Stimulated activated naive CD8-positive, alpha-beta T cell treated with anti-CD3 and anti-CD28 coated beads, Interleukin-15, Interleukin-2, amounts not matched to agents 100 ng/mL and 50 ng/mL, for 24 hours (primary cell): ENCODE results near the gene SFTPB.
"Not testable (repeated sequence)": the region's sequence is repeated elsewhere in the genome, so short reads cannot be mapped to it uniquely, and the experiment has no call there.

Experiments
- H3K27ac Mint-ChIP-seq: one replicate; pipeline ENCODE4 v1.8.0; 2021; ENCODE audit warnings: mild to moderate bottlenecking, mixed read lengths
- H3K27me3 Mint-ChIP-seq: one replicate; pipeline ENCODE4 v1.8.0; 2021; ENCODE audit warnings: mixed read lengths
- H3K36me3 Mint-ChIP-seq: one replicate; pipeline ENCODE4 v1.8.0; 2021; ENCODE audit warnings: low read depth, mixed read lengths
- H3K4me1 Mint-ChIP-seq: one replicate; pipeline ENCODE4 v1.8.0; 2021; ENCODE audit warnings: low read depth, mixed read lengths
- H3K4me3 Mint-ChIP-seq: one replicate; pipeline ENCODE4 v1.8.0; 2021; ENCODE audit warnings: mild to moderate bottlenecking, mixed read lengths
- H3K9me3 Mint-ChIP-seq: one replicate; pipeline ENCODE4 v1.8.0; 2021; ENCODE audit warnings: mixed read lengths

Gene SFTPB

DNA sequence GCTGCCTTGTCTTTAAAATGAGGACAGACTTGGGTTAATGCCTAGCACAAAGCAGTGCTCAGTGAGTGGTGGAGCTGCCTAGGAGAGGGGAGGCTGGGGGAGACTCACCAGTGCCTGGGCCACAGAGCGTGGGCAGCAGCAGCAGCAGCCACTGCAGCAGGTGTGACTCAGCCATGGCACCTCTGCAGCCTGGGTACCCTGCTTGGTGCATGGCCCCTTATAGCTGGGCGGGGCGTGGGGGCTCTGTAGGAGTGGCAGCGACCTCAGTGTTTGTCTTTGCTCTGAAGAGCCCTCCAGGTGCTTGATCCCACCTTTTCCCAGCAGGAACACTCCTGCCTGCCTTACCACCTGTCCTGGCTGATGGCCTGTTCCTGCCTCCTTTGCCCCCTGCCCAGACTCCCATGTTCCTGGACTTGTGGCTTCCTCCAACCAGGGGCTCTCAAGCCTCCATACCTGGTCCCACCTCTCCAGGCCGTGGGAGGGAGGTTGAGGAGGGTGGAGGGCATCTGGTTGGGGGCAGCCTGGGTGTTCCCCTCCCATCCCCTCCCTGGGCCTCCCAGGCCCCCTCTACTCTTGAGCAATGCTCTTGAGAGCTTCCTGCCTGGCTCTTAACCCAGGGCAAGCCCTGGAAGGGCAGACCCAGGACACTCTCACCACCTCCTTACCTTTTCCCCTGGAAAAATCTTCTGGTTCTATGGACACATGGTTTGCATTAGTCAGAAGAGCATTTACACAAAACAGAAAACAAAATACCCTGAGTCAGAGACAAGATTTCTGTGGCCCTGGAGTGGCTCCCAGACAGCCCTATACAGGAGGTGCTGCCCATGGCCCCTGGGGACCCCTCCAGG lies at the start of gene SFTPB:
TSS of gene SFTPB (minus strand) at position 191 of the 848 bp plus-strand sequence. CDS start at position 175, 16 bp downstream.
- H3K27me3 Mint-ChIP-seq = no peaks in the 10 kb centered on the region
- no peaks in the 10 kb centered on the region for H3K36me3 Mint-ChIP-seq
- no peak within 1 kb of the TSS for H3K27ac Mint-ChIP-seq
- no peak within 1 kb of the TSS for H3K4me3 Mint-ChIP-seq
- no peaks in the 10 kb centered on the region for H3K9me3 Mint-ChIP-seq
- H3K4me1 Mint-ChIP-seq = no peaks in the 10 kb centered on the region

DNA sequence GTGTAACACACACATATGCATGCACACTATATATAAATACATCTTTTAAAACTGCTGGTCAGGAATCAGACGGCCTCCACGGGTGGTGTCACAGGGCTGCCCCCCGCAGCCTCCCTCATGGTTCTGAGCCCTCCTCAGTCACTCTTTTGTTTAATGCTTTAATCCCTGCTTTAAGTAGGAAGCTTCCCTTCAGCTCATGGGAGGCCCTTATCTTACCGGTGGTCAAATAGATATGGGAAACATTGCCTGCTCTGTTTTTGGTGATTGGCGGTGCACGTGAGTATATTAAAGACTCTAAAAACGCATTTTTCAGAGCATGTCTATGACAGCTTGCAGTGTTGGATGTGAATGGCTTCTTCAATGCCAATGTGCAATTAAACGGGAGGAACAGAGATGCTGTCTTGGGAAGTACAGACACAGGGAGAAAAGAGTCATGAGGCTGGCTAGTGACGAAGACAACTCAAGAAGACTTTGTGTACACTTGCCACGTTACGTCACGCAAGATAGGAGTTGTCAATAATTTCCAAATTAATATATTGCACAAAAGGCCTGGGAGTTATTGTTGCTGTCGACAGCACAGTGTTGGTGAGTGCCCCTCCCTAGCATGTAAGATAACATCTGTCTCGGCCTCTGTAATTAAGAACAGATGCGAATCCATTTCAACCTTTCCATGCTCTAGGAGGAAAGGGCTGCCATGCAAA lies 49.5 kb upstream of the SFTPB start:
- no peaks in the 10 kb centered on the region for H3K36me3 Mint-ChIP-seq
- H3K27me3 Mint-ChIP-seq = no peaks in the 10 kb centered on the region
- no peaks in the 10 kb centered on the region for H3K4me1 Mint-ChIP-seq
- H3K27ac Mint-ChIP-seq = no peak overlapping the region
- no peak overlapping the region for H3K4me3 Mint-ChIP-seq
- H3K9me3 Mint-ChIP-seq = no peaks in the 10 kb centered on the region

DNA sequence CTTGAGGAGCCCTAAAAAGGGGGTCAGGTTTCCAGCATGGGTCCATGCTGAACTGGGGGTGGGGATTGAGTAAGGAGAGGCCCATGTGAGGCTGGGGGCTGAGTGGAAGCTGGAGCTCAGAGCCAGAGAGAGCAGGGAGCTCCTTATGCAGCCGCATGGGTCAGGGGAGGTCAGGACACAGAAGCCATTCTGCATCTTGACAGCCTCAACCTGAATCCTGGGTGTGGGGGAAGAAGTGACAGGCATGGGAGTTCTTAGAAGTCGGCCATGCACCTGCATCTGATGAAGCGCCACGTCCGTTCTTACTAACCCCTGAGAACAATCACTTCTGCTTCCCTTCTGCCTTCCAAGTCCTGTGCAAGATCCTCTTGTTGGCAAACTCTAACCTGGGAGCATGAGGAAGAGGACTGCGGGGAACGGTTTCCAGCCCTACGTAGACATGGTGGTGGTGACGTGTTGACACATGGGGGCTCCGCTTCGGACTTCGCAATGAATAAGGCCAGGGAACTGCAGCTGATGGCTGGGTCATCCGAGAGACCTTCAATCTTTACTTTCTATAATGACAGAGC lies 48.4 kb upstream of the SFTPB start:
- H3K4me3 Mint-ChIP-seq = no peak overlapping the region
- no peaks in the 10 kb centered on the region for H3K9me3 Mint-ChIP-seq
- no peaks in the 10 kb centered on the region for H3K27me3 Mint-ChIP-seq
- no peaks in the 10 kb centered on the region for H3K36me3 Mint-ChIP-seq
- no peaks in the 10 kb centered on the region for H3K4me1 Mint-ChIP-seq
- H3K27ac Mint-ChIP-seq = no peak overlapping the region

DNA sequence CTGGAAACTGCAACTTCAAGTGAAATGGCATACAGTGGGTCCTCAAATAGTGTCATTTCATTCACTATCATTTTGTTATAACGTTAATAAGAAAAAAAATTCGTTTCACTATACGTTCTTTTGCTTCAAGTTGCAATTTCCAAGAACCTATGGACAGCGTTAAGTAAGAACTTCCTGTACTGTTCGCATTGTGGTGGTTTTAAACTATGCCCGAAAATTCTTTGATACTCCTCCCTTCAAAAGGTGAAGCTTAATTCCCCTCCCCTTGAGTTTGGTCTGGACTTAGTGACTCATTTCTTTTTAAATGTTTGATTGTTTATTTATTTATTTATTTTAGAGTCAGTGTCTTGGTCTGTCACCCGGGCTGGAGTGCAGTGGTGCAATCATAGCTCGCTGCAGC lies 46.8 kb upstream of the SFTPB start:
- no peak overlapping the region for H3K4me3 Mint-ChIP-seq
- H3K27ac Mint-ChIP-seq = no peak overlapping the region
- no peaks in the 10 kb centered on the region for H3K27me3 Mint-ChIP-seq
- no peaks in the 10 kb centered on the region for H3K36me3 Mint-ChIP-seq
- no peaks in the 10 kb centered on the region for H3K9me3 Mint-ChIP-seq
- no peaks in the 10 kb centered on the region for H3K4me1 Mint-ChIP-seq

DNA sequence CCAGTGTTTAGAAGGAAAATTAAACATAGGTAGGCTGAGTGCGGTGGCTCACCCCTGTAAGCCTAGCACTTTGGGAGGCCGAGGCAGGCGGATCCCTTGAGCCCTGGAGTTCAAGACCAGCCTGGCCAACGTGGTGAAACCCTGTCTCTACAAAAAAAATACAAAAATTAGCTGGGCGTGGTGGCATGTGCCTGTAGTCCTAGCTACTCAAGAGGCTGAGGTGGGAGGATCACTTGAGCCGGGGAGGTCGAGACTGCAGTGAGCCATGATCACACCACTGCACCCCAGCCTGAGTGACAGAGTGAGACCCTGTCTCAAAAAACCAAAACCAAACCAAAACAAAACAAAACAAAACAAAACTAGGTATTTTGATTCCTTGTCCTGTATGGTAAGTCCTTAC lies 46.4 kb upstream of the SFTPB start:
- H3K4me3 Mint-ChIP-seq, H3K4me1 Mint-ChIP-seq, H3K9me3 Mint-ChIP-seq: not testable (repeated sequence)

DNA sequence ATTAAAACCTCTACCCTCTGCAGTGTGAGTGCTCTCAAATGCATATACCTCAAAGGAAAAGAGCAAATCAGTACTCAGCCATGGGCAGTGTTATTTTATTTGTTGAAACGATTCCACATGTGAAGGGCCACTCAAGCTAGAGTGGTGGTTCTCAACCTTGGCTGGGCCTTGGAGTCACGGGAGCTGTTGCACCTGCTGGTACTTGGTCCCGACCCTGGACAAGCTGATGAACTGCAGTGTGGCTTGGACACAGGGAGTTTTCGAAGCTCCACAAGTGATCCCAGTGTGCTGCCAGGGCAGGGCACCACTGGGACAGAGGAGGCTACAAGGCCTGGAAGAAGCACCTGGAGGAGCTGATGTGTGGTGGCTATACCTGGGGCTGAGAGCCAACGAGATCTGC lies 45.8 kb upstream of the SFTPB start:
- no peak overlapping the region for H3K27ac Mint-ChIP-seq

More for the DNA sequence above, 46.4 kb upstream of the SFTPB start:
- not testable (repeated sequence) for H3K36me3 Mint-ChIP-seq, H3K27me3 Mint-ChIP-seq, H3K27ac Mint-ChIP-seq

DNA sequence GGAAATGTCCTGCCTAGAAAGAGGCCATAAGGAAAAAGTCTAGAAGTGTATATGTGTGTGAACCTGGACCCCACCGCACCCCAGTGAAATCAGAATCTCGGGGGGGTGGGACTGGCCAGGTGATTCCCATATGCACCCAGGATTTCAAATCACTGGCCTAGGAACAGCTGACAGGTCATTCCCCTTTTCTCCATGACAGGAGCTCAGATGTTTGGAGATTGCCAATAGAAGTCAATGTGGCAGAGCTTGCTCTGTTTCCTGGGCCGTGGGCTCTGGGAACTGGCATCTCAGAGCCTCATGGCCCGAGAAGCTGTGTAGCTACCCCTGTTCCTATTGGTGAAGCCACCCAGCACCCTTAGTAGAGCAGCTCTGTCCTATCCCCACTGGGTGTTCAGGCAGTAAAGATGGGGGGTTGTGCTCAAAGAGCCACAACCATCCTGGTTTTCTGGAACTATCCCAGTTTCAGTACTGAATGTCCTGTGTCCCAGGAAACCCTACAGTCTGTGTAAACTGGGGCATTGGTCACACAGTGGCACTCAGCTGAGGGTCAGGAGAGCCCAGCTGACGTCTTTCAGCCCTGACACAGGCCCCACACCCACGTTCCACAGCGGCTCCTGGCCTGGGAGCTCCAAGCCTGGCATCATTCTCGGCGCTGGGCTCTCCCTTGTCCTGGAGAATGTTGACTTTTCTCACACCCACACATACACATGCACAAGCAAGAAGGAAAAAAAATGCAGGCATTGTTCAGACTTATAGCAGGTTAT lies 45.0 kb upstream of the SFTPB start:
- H3K27me3 Mint-ChIP-seq = peaks cover 5% of the 10 kb centered on the region

More for the DNA sequence above, 45.8 kb upstream of the SFTPB start:
- Mint-ChIP-seq H3K36me3 (no peaks in the 10 kb centered on the region), H3K4me1 (no peaks in the 10 kb centered on the region), H3K9me3 (no peaks in the 10 kb centered on the region), H3K4me3 (no peak overlapping the region), H3K27me3 (peaks cover under 1% of the 10 kb centered on the region)

DNA sequence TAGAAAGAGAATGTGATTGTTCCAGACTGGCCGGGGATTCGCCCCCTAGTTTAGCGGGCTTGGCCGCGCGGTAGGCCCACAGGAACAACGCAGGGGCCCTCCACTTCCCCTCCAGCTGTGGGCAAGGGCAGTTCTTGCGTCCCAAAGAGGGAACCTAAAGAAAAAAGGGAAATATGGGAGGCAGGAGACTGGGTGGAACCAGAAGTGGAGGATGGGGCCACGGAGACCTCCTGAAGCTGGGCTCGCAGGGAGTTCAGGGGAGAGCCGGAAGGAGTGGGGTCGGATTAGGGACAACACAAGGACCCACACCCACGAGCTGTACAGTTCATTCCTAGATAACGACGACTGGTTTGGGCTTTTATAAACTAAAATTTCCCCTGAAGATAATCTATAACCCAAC lies 44.3 kb upstream of the SFTPB start:
- H3K9me3 Mint-ChIP-seq = no peaks in the 10 kb centered on the region
- no peaks in the 10 kb centered on the region for H3K36me3 Mint-ChIP-seq
- H3K4me3 Mint-ChIP-seq = no peak overlapping the region
- peaks cover 7% of the 10 kb centered on the region for H3K27me3 Mint-ChIP-seq
- H3K27ac Mint-ChIP-seq = no peak overlapping the region
- no peaks in the 10 kb centered on the region for H3K4me1 Mint-ChIP-seq

More for the DNA sequence above, 45.0 kb upstream of the SFTPB start:
- Mint-ChIP-seq H3K4me3 (no peak overlapping the region), H3K27ac (no peak overlapping the region), H3K4me1 (no peaks in the 10 kb centered on the region), H3K36me3 (no peaks in the 10 kb centered on the region), H3K9me3 (no peaks in the 10 kb centered on the region)

DNA sequence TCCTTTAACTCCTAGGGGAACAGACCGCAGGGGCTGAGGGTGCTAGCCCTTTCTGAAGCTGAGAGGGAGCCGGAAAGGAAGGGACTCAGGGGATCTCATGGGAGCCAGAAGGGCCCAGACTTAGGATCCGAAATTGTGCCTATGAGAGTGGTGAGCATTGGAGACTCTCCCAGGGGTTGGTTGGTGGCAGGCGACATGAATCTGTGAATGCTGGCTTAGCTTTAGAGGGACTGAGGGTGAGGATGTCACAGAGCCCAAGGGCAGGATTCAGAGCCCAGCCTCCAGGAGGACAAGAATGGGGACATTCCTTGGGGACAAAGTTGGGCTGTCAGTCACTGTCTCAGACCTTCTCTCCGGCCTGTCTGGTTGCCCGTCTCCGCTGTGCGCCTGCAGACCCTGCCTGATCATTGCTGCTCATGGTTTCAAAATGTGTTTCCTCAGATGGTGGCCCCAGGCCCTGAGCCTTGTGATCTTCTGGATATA lies 43.6 kb upstream of the SFTPB start:
- H3K27me3 Mint-ChIP-seq = peaks cover 7% of the 10 kb centered on the region
- H3K9me3 Mint-ChIP-seq = no peaks in the 10 kb centered on the region
- no peaks in the 10 kb centered on the region for H3K36me3 Mint-ChIP-seq
- H3K4me1 Mint-ChIP-seq = peaks cover 4% of the 10 kb centered on the region
- no peak overlapping the region for H3K4me3 Mint-ChIP-seq
- H3K27ac Mint-ChIP-seq = no peak overlapping the region

DNA sequence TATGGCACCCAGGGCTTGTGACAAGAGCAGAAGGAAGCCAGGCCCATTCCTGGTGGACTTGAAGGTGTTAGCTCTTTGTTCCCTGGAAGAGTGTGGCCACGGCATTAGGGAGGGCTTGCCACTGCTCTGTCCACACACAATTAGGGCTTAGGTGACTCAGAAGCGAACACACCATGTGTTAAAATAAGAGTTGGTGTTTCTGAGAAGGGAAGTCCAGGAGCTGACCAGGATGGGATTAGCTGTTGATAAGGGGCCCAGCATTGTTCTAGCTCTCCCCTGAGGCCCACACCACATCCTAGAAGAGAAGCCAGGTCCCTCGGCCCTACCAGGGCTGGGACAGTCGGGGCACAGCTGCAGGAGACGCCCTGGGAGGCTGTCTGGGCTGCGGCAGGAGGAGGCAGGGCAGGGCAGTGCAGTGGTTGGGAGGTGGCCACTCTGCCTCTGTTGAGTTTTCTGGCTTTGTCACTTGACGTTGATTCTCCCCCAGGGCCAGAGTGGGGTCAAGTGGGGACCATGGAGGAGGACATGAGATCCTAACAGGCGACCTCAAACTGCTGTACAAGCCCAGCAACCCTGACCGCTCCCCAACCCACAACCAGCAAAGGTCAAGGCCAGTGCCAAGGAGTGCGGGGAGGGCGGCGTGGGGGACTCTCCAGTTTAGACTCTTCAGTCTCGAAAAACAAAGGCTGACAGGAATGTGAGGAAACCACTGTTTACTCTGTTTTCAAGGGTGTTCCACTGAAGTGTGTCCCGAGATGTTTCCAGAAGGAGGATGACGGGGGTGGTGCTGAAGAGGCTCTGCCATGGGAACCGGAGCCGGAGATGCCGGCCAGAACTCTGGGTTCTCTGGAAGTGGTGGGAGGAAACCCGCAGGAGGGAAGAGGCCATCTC lies 42.9 kb upstream of the SFTPB start:
- Mint-ChIP-seq H3K27ac (no peak overlapping the region), H3K36me3 (no peaks in the 10 kb centered on the region), H3K4me1 (peaks cover 9% of the 10 kb centered on the region), H3K9me3 (no peaks in the 10 kb centered on the region), H3K4me3 (no peak overlapping the region), H3K27me3 (peaks cover 7% of the 10 kb centered on the region)

DNA sequence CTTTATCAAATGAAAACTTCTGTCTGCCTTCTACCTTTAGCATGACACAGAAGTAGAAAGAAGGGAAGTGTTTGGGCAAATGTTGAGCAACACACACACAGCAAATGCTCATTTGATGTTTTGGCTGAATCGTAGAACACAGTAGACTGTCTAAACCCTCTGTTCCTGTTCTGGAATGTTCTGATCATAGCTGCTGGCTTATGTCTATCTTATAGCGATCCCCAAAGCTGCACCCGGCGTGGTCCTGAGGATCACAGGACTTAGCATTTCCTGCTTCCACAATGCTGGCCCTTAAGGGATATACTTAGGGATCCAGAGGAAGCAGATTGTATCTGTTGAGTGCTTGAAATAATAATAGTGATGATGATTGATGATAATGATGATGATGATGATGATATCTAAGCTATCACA lies 41.4 kb upstream of the SFTPB start:
- H3K27me3 Mint-ChIP-seq = peaks cover 7% of the 10 kb centered on the region

DNA sequence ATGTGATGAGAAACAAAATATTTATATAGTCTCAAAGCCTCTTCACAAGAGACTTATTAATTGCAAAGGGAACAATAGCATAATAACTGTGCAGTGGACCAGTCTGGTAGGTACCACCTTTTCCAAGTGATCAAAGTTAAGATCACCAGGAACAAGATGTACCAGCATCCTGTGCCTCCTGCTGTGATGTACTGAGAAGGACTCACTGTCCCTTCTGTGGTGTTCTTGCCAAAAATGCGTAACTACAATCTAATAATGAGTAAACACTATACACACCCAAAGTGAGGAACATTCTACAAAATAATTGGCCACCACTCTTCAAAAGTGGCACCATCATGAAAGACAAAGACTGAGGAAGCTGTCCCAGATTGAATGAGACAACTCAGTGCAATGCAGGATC lies 40.6 kb upstream of the SFTPB start:
- H3K9me3 Mint-ChIP-seq = no peaks in the 10 kb centered on the region
- H3K4me3 Mint-ChIP-seq = no peak overlapping the region
- H3K4me1 Mint-ChIP-seq = peaks cover 27% of the 10 kb centered on the region
- H3K27me3 Mint-ChIP-seq = peaks cover 7% of the 10 kb centered on the region
- H3K27ac Mint-ChIP-seq = no peak overlapping the region
- H3K36me3 Mint-ChIP-seq = no peaks in the 10 kb centered on the region

More for the DNA sequence above, 41.4 kb upstream of the SFTPB start:
- Mint-ChIP-seq H3K36me3 (no peaks in the 10 kb centered on the region), H3K27ac (no peak overlapping the region), H3K4me3 (no peak overlapping the region), H3K9me3 (no peaks in the 10 kb centered on the region), H3K4me1 (peaks cover 23% of the 10 kb centered on the region)

DNA sequence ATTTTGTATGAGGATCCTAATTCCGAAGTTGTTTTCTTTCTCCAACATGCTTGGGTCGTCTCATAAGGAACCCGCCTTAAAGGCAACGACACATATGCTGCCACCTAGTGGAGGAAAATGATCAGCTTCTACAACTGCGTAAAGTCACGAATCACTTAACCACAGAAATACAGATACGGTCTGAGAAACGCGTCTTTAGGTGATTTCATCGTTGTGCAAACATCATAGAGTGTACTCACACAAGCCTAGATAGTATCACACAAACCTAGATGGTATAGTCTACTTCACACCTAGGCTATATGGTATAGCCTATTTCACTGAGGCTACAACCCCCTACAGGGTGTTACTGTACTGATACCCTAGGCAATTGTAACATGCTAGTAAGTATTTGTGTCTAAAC lies 39.3 kb upstream of the SFTPB start:
- Mint-ChIP-seq H3K27me3 (peaks cover 7% of the 10 kb centered on the region), H3K4me3 (no peak overlapping the region), H3K9me3 (no peaks in the 10 kb centered on the region), H3K4me1 (peaks cover 40% of the 10 kb centered on the region), H3K36me3 (no peaks in the 10 kb centered on the region), H3K27ac (no peak overlapping the region)
